ENCODE measurements around the gene CCR5AS. TPM values are rescaled to one million over a fixed set of nuclear protein-coding genes. Genes with fewer than 3 reads are reported as not detected.

Gene CCR5AS

DNA sequence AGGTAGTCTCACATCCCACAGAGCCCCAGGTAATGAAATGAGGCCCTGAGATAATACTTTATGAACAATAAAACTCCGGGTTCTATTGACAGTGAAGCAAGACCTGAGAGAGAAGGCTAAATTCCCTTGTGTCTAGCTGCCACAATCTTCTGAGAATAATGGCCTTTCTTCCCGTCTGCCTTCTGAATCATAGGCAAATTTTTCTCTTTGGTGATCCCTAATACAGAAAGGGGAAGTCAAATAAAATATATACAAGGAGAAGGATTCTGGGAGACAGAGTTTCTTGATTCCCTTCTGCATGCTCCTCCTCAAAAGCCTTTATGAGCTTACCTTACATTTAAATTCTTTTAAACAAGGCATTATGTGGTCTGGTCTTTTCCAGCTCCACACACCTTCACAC lies 82.8 kb downstream of the CCR5AS start:
- H3K27ac Mint-ChIP-seq: no peak overlapping the region
- peaks cover 32% of the 10 kb centered on the region for H3K27me3 Mint-ChIP-seq (ENCODE audit: low read depth)
- no peaks in the 10 kb centered on the region for H3K9me3 Mint-ChIP-seq
- H3K36me3 Mint-ChIP-seq (ENCODE audit: low read depth): no peaks in the 10 kb centered on the region
- no peak for DNase-seq (ENCODE audit: low spot score)
- H3K4me3 Mint-ChIP-seq (ENCODE audit: low read depth): no peak overlapping the region
- intact Hi-C loops (cut with micrococcal nuclease): no loop called here
- no peaks in the 10 kb centered on the region for H3K4me1 Mint-ChIP-seq (ENCODE audit: low read depth)

DNA sequence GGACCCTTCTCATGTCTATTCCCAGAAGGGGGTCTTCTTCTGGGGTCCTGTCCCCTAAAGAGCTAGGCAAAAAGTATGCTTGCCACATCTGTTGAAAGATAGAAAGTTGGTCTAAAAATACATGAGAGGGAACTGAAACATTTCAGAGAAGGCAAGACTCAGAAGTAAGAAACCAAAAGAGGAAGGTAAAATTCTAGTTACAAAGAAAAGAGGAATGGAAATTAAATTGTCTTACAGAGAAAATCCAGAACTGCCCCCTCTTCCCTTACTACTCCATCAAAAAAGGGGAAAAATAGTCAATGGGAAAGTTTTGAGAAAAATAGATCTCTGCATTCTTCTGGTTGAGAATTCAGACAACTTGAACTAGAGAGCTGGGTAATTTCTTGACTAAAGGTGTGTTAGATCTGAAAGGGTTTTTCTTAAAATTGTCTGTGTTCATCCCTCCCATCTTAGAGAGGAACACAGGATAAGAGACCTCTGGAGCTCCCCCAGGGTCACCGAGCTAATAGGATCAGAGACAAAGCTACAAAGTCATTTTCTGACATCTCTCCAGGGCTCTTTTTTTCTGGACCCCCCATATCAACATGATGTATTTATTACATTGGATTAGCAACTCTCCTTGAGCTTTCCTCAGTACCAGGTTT lies 85.3 kb downstream of the CCR5AS start:
- H3K27me3 Mint-ChIP-seq (ENCODE audit: low read depth): peaks cover 52% of the 10 kb centered on the region
- H3K27ac Mint-ChIP-seq: no peak overlapping the region
- peaks cover 17% of the 10 kb centered on the region for H3K9me3 Mint-ChIP-seq
- H3K4me3 Mint-ChIP-seq (ENCODE audit: low read depth): no peak overlapping the region
- peaks cover 4% of the 10 kb centered on the region for H3K36me3 Mint-ChIP-seq (ENCODE audit: low read depth)
- DNase-seq (ENCODE audit: low spot score): no peak
- intact Hi-C loops (cut with micrococcal nuclease): no loop called here
- no peaks in the 10 kb centered on the region for H3K4me1 Mint-ChIP-seq (ENCODE audit: low read depth)

DNA sequence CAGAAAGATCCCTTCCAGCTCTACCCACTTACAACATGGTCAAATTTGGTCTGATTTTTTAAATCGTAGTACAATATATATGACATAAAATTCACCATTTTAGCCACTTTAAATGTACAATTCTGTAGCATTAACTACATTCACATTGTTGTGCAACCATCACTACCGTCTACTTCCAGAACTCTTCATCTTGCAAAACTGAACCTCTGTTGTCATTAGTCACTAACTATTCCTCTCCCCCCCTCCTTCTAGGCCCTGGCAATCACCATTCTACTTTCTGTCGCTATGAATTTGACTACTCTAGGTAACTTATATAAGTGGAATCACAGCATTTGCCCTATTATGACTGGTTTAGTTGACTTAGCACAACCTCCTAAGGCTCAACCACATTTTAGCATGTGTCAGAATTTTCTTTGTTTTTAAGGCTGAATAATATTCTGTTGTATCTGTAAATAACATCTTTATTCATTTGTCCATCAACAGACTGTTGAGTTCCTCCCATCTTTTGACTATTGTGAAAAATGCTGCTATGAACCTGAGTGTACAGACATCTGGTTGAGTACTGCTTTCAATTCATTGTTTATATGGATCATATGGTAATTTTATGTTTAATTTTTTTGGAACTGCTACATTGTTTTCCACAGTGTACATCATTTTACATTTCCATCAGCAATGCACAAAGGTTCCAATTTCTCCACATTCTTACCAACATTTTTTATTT lies 88.5 kb downstream of the CCR5AS start:
- Mint-ChIP-seq H3K36me3 (ENCODE audit: low read depth) (peaks cover 4% of the 10 kb centered on the region), H3K4me3 (ENCODE audit: low read depth) (no peak overlapping the region), H3K4me1 (ENCODE audit: low read depth) (peaks cover 10% of the 10 kb centered on the region), H3K9me3 (peaks cover 17% of the 10 kb centered on the region), H3K27ac (no peak overlapping the region), H3K27me3 (ENCODE audit: low read depth) (peaks cover 62% of the 10 kb centered on the region)
- DNase-seq (ENCODE audit: low spot score): no peak
- intact Hi-C loops (cut with micrococcal nuclease): no loop called here

DNA sequence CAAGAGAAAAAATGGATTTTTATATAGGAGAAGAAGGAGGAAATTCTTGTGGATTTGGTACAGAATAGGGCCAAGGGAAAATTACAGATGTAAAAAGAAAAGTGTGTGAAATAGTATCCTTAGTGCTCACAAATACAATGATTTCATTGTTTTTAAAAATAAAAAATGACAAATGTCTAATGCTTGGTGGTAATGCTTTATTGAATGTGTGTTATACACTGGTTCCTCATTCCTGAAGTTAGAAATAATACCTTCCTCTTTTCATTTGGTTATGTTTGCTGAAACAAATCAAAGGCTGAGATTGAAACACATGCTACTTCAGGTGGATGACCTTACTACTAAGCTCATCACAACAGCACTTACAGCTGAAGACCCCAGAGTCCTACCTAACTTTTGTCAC lies 90.7 kb downstream of the CCR5AS start:
- Mint-ChIP-seq H3K27ac (no peak overlapping the region), H3K27me3 (ENCODE audit: low read depth) (peaks cover 59% of the 10 kb centered on the region), H3K4me3 (ENCODE audit: low read depth) (no peak overlapping the region), H3K36me3 (ENCODE audit: low read depth) (peaks cover 4% of the 10 kb centered on the region), H3K4me1 (ENCODE audit: low read depth) (peaks cover 10% of the 10 kb centered on the region), H3K9me3 (peaks cover 17% of the 10 kb centered on the region)
- no peak for DNase-seq (ENCODE audit: low spot score)
- intact Hi-C loops (cut with micrococcal nuclease): no loop called here

DNA sequence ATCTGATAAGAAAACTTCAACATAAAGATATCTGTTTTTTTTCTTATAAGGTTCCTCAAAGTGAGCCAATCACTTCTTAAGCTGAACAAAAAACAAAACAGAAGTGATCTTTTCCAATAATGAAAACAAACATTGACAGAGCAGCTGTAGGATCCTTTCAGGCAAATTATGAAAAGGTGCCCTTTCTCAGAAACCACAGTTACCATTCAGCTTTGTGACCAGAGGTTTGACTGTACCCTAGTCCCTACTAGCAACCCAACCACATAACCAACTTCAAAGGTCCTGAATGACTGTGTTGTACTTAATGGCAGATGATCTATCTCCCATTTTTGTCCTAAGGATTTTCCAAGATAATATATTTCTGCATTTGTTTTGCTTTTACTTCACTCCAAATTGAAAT lies 92.3 kb downstream of the CCR5AS start:
- H3K27me3 Mint-ChIP-seq (ENCODE audit: low read depth): peaks cover 65% of the 10 kb centered on the region
- intact Hi-C loops (cut with micrococcal nuclease): no loop called here
- H3K4me3 Mint-ChIP-seq (ENCODE audit: low read depth): no peak overlapping the region
- H3K4me1 Mint-ChIP-seq (ENCODE audit: low read depth): peaks cover 10% of the 10 kb centered on the region
- peaks cover 17% of the 10 kb centered on the region for H3K9me3 Mint-ChIP-seq
- peaks cover 4% of the 10 kb centered on the region for H3K36me3 Mint-ChIP-seq (ENCODE audit: low read depth)
- H3K27ac Mint-ChIP-seq: no peak overlapping the region
- DNase-seq (ENCODE audit: low spot score): no peak

Other genes starting within 250 kb of the CCR5AS start
- gene CCR1, start 198.8 kb downstream of the CCR5AS start, total RNA-seq: 0.41 and 0.51 TPM in 2 replicates
- gene CCR3, start 164.6 kb downstream of the CCR5AS start, total RNA-seq: not detected in 2 replicates
- gene CCR2, start 53.0 kb downstream of the CCR5AS start, total RNA-seq: 1.1 TPM in 2 replicates
- gene CCR5, start 36.1 kb downstream of the CCR5AS start, total RNA-seq: 0.30 and 0.46 TPM in 2 replicates
- 1.2 and 1.6 TPM in 2 replicates for gene CCRL2, start 193 bp upstream of the CCR5AS start, total RNA-seq
- not detected in 2 replicates for gene LTF, start 57.8 kb upstream of the CCR5AS start, total RNA-seq
- not detected in 2 replicates for gene RTP3, start 90.9 kb upstream of the CCR5AS start, total RNA-seq
- gene LRRC2, start 159.2 kb upstream of the CCR5AS start, total RNA-seq: 0.09 TPM in 1 of 2 replicates, not detected in the other
- not detected in 2 replicates for gene FAM240A, start 205.5 kb upstream of the CCR5AS start, total RNA-seq

Measured in activated T-helper 2 cell treated with anti-CD3 and anti-CD28 coated beads, Interferon-gamma antibody, Interleukin-2, Interleukin-4, amounts not matched to agents 10 μg/mL and 5 μg/mL and 100 μg/mL, durations not matched to agents 14 hours and 24 hours and 36 hours (primary cell).